Activated effector memory CD4-positive, alpha-beta T cell treated with Interleukin-2 at 50 U/mL for 16 hours (primary cell): Measurements from ENCODE around the gene ERN1.

Experiments used
- DNase-seq: peaks from one replicate; pipeline ENCODE4 v3.0.0-alpha.2; 2020

Gene ERN1

DNA sequence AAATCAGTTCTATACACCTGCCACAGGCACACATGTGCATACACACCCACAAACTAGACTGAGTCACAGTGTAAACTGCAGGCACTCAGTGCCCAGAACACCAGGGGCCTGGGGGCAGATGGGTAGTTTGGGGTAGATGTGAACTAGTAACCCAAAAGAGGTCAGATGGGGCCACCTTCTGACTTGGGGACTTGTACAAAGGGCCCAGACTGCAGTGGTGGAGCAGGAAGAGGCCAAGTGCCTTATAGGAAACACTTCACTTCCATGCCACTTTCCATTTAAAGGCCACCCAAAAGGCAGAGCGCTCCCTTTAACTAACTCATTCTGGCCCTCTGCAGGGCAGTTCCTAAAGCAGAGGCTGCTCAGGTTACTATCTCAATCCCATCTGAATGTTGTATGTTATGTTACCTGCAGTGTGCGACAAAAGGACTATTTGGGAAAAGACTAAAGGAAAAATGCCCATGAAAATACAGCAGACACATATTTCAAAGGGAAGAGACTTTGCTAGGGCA is 27.8 kb upstream of the ERN1 start:
- DNase-seq, result no peak

DNA sequence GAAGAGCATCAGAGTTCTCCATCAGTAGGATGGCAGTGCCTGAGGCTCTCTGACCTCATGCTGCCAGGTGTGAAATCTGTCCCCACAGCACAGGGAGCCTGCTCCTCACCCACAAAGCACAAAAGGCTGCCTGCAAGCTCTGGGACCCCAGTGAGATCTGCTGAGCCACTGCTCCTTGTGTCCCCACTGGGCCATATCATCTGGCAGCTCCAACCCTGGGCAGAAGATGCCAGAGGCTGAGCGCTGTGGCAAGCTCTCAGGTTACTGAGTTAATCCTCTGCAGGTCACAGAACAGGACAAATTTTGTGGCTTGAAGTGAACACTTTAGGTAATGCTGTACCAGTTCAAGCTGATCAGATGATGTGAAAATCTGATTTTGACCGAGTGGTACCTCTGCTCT is 26.7 kb upstream of the ERN1 start:
- no peak for DNase-seq

DNA sequence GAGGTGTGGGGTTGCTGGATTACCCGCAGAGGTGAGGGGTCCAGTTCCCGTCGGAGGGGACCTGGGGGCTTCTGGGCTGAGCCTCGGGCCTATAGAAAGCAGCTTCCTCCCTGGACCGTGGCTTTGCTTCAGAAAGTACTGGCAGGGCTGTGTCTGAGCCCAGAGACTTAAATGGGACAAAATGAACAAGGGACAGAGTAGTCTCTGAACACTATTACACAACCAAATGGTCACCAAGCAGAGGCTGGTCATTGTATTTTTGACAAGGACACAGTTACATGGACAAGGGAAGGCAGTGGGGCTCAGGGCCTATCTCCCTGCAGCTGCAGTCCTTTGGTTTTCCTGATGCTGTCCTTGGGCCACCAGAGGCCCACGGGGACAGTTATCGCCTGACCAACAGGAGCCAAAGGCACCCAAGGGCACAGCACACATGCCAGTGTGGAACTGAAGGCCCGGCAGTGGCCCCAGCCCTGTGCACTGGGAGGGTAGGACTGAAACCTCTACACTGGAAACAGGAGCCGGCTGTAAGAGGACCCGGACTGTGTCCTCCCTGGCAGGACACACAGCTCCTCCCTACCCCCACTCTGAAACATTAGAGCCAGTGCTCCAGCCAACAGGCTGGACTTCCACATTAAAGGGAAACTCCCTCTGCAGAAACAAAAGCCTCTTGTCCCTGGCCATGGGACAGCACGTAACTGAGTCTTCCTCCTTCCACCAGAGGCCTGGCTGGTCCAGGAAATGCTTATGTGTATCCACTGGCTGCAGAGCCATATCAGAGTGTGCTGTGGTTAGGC is 26.0 kb upstream of the ERN1 start:
- DNase-seq, result no peak

DNA sequence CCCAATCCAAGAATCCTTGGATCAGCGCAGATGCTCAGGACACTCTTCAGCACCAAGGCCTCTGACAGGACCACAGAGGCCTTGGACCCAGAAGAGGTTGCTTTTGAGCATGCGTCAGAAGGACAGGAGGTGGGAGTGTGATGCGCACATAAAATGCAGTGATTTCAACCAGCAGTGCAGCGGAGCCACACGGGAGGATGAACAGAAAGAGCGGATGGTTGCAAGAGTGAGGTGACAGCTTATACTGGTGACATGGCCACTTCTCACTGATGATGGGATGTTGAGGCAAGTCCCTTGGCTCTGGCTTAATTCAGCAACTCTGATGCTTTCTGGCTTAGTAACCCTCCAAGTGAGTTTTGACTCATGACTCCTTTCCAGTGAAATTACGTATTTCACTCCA is 25.2 kb upstream of the ERN1 start:
- no peak for DNase-seq

DNA sequence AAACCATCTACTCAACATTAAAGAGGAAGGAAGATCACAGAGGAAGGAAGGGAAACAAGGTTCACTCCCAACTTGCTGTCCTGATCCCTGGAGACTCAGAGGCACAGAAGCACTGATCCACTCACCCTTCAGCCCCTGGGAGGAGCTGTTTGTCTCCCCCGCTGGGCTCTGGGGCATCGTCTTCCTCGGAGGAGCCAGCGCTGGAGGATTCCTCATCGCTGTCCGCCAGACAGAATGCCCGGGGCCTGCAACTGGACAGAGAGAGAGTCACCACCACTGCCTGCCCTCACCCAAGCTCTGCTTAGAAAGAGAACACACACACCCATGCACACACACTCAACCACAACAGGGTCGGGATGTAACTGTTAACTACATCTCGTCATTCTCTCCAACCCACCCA is 24.8 kb upstream of the ERN1 start:
- DNase-seq, result no peak

DNA sequence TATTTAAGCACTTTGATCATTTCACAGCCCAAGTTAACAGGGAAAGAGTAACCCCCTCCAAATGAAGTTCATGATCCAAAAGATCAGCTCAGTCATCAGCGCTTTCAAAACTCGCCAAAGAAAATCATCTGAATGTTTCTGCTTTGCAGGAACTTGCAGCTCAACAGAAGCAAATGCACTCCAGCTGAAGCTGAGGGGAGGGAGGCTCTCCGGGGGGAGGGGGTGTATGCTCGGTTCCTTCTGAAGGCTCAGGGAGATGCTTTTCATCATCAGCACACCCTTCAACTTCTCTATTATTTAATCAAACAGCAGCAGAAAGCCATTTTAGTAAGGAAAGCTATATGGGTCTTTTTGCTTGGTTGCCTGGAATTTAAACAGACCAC is 24.4 kb upstream of the ERN1 start:
- DNase-seq, result no peak

DNA sequence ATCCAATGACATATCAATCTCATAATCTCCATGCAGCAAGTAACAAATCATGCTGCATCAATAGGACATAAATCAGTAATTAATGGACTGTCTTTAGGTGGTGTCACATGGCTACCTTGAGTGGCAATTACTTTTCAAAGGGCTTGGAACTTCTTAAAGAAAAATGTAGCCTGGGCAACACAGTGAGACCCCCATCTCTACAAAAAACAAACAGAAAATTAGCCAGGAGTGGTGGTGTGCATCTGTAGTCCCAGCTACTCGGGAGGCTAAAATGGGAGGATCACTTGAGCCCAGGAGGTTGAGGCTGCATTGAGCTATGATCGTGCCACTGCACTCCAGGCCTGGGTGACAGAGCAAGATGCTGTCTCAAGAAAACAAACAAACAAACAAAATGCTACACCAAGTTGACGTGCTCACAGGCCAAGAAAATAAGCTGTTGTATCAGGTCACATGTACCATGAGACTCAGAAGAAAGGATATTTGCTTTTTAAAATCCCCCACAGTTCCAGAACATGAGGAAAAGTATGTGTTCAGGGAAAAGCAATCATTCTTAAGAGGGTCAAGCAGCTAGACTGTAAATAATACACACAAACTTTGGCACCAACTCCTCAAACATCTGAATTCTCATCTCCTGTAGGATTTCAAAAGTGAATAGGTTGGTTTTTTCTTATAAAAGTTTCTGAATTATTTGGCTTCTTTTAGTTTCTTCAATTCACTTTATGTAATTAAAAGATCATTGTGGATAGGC is 23.8 kb upstream of the ERN1 start:
- DNase-seq, result no peak

DNA sequence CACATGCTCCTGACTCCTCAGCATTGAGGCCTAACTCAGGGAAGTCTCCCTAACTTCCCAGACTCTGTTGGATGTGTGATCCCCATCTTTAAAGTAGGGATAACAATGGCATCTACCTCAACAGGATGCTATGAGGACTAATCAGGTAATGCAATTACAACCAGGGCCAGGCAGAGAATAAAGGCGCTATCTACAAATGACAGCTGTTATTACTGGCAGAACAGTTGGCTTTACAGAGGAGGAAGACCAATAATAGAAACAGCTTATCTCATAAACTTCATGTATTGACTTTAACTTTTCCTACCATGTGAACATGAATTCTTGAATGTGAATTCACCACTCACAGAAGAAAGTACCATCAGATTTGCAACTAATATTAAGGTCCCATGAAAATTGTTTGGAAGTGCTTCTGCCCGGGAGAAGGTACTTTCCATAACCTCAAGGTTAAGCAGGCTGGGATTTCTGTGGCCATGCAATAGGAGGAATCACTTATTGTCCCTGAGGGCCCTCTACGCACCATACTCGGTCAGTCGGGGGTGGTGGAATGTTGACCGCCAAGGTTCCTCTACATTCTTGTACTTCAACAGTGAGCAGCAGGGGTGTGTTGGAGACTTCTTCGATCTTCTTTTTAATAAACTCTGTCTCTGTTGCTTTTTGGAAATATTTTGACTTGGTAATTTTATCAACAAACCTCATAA is 22.6 kb upstream of the ERN1 start:
- no peak for DNase-seq

DNA sequence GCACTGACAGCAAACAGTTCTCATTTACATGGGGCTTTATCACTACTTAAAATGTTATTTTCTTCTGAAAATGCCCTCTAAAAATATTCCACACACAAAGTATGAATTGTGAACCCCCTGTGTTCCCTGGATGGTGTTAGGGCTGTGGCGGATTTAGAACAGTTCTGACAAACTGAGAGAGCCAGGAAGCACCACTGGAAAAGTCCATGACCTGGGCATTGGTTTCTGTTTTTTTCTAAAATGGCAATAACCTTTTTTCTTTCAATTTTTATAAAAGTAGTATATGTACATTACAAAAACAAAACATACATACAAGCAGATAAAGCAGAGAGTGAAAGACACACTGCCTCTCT is 21.0 kb upstream of the ERN1 start:
- DNase-seq, result no peak

DNA sequence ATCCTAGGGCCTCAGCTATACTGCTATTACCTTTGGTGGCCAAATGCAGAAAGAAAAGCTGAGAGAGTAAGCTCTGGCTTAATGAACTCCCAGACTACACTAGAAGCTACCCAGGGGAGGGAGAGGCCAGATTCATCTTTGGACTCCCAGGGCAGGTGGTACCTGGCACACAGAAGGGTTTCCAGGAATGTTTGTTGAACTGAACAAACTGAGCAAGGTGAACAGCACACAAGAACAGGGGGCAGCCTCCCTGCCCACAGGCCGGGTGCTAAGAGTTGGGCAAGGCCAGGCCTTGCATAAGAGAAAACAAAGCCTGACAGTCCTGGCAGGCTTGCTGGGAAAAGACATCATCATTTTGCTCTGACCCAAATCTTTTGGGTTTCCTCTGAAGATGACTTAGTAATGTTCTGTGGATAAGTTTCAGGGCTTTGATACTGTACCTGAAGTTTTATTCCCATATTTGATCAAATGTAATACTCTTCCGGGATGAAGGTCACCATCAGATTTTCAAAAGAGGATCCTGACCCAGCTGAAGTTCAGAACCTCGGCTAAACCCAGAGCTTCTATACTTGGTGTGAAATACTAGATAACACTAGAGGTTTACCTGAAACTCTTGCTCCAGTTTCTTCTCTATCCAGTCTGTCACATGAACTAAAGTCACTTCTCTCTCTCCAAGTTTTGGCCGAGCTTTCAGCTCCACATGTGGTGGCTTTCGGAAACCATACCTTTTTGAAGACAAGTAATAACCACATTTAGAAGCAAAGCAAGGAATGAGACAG is 20.5 kb upstream of the ERN1 start:
- no peak for DNase-seq

DNA sequence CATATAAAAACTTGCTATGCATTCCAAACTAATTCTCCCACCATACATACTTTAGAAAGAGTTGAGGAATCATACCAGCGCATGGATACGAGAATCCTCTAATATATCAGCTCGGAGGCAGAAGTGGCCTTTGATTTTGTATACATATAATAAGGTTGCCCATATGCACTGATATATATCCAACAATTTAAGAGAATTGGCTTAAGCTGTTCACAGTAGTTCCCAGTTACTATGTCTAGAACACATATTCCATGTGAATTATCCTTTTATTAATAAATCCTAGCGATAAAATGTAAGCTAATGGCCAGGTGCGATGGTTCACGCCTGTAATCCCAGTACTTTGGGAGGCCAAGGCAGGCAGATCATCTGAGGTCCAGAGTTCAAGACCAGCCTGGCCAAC is 19.3 kb upstream of the ERN1 start:
- DNase-seq, result no peak

DNA sequence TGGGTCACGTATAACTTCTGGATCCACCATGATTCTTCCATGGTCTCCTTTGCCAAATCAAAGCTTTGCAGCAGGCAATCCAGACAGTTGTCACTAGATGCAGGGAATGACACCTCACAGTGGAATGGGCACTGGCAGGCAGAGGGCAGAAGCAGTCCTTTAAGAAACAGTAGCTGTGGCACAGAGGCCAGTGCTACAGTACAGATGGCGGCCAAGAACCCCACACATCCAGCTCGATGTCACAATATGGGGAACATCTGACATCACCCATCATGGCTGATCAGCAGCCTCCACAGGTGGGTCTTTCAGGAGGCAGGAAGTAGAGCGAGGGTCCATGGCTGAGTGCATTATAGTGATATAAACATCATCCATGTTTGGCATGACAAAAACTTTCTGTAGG is 18.8 kb upstream of the ERN1 start:
- no peak for DNase-seq

DNA sequence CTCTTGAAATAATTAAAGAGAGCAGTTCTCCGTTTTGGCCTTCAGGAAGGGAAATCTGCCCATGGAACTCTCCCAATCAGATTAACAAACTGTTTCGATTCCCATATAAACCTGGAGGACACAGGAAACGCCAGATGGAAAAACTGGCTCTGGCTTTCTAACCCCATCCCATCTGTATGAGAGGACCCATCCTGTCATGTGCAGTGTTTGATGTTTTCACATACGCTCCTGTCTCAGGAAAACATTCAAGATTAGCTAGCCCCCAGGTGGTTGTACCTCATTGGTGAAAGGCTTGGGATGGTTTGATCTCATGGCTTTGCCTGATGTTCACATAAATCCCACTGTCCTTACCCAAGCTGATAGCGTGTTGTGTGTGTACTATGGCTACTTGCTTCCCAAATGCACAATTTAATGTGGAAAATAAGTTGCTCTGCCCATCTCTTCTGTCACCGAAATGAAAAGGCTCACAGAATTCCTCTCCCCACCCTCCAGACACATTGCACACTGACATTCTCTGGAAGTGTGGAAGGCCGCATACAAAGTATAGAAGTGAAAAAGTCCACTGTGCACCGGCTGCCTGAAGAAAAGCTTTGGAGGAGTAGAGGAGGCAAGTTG is 18.2 kb upstream of the ERN1 start:
- no peak for DNase-seq

DNA sequence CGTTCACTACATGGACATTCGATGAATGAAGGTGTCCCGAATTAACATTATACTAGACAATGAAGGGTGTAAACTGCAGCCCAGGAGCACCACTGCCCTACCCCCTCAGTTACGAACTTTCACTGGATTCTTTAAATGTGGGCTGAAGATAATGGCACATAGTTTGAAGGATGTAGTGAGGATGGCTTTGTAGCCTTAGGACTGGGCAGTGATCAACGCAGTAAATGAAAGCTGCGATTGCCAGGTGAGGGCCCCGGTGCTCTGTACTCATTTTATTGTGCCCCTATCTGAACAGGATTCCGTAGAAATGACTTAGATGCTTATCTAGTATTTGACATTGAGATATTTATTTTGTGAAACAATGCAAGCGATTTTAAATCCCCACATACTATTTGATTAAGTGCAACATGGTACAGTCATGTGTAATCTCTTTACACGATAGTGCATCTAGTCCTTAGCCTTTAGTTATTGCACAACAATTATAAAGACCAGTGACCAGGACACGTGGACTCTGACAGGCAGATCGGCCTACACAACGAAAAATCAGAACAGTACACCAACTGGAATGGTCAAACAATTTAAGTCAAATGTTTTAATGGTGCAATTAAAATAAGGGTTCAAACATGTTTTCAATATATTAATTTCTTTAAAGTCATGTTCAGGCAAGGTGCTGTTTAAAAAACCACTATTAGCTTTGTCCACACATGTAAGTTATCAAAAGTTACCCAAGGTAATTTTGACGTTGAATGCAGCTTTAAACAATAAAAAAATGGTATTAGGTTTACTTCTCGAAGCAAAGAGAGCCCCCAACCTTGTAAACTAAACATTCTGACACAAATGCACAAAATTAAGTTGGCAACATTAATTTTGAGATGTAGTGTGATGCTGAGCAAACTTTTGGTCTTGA is 17.4 kb upstream of the ERN1 start:
- no peak for DNase-seq

DNA sequence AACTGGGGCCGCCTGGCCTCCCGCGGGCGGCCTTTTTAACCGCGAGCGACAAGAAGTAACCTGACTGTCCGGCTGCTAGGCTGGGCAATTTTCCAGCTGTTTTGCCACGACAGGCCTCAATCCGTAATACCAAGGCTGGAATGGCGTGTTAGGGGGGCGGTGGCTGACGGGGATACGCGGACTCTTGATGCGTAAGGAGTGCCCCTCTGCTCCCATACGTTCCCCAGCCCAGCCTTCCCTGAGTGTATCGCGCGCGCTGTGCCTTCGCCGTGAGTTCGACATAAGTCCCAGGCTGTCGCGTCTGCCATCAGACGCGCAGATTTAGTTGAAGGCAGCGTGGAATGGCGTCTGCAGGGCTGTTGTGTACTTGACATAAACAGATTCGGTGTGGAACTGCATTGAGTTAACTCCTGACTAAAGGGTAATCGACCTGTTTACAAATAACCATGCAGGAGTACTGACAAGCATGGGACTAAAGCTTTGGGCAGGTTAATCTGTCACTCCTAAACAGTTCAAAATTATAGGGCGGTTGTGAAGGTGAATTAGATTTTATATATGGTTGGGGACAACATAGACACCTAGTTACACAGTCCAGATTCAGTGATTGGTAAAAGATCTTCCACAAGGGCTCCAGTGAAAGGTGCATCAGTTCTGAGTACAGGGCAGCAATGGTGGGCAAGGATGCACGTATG is 16.6 kb upstream of the ERN1 start:
- DNase-seq, result peak; percentile 20

DNA sequence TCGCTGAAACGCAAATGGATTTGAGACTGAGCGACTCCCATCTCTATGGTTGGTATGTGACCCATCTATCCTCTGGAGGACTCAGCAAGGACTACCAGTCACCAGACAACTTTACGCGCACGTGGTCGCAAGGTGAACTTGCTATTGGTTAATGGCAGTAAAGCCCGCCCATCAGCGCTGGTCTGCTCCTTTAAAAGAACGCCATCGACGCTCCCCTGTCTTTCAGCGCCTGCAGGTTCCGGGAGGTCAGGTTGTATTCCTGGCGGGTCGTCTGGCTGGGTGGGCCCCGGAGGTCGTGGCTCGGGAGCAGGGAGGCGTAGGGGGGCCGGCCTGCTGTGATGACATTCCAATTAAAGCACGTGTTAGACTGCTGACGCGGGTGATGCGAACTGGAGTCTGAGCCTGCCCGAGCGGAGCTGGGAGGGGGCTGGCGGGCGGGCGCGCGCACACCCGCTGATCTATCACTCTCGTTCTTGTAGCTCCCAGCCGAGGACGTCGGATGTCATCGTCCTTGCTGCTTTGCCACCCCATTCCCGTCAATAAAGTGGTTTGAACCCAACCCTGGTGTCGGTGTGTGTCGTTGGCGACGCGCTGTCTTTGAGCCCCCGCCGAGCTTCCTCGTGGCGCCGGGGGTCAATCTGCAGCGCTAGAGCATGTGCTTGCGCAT is 15.9 kb upstream of the ERN1 start:
- DNase-seq, result peak; percentile 89

DNA sequence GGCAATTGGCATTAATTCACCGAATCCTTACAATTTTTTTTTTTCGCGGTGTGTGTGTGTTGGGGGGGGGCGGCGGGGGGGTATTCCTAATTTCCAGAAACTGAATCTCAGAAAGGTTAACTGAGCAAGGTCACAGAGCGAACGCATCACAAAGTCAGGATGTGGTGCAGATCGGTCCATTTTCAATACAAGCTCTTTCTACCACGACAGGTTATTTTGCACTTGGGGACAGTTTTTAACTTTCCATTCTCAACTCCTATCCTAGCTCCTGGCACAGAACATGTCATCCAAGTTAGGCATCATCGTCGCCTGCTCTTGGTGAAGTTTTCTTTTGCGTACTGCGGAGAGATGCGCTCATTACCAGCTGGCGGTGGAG is 15.4 kb upstream of the ERN1 start:
- DNase-seq, result no peak

DNA sequence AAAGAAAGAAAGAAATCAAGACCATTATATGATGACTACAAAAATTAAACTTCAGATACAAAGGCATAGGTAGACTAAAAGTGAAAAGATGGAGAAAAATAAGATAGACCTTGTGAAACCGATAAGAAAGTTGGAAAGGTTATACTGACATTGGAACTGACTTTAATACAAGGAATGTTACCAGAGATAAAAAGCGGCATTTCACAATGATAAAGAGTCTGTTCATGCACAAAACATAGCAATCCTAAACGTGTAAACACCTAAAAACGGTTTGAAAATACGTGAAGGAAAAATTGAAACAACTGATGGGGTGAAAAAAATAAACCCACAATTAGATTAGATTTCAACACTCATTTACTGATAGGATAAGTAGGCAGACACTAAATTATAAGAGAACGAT is 9.6 kb upstream of the ERN1 start:
- DNase-seq, result no peak

DNA sequence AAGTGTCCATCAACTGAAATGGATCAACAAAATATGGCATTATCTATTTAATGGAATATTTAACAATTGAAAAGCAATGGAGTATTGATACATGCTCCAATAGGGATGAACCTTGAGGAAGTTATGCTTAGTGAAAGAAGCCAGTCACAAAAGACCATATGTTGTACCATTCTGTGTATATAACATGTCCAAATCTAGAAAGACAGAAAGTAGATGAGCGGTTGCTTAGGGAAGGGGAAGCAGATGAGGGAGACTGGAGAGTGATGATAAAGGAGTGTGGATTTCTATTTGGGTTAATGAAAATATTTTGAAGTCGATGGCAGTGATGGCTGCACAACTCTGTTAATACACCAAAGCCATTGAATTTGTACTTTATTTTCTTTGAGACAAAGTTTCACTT is 8.5 kb upstream of the ERN1 start:
- no peak for DNase-seq

DNA sequence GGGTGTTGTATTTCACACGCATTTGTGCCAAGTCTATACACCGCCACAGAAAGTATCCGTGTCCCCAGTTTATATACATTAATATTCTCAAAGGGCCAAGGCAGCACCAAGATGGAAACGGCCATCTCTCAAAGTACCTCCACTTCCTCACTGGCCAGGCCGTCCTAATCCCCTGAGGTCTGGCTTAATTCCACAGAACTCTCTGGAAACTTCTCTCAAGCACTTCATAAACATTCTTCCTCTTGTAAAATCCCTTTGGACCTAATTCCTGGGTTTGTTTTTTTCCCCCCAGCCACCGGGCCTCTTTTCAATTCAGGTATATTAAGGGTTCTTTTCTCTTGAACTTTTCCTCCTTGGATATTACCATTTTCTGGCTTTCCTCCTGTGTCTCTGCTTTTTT is 5.1 kb upstream of the ERN1 start:
- DNase-seq, result no peak
